NCI-H2029 treated with DMSO at 0.1 percent for 48 hours (cell line): Measurements from ENCODE around the gene DAP.

Experiments used
- DNase-seq: peaks from one replicate; lab custom pipeline; 2025; lab: John Stamatoyannopoulos, UW

DAP gene

DNA sequence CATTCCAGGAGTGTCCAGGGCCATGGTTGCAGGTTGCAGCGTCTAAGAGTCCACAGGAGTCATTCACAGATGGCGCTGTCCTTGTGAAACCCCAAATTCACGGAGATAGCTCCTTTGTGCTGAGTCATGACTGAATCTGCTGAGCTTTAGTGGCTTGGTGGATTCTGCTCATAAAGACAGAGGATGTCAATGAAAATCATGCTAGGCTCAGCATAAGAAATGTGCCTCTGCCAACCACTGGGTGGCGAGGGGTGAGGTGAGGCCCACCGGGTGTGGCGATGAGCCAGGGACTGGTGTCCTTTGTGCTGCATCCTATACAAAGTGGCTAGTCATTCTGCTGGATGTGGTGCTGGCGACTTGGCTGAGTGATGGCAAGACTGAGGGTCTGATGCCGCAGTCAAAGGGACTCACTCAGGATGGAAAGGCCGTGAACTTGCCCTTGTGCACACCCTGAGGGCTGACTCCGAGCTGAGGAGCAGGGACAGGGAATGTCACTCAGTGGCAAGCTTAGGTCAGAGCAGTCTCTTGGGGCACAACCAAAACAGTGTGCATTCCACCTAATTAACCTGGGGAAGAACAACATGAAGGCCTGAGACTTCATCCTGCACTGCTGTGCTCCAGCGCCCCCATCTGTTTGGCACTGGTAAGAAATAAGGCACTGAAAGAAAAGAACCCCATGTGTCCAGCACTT, 71.5 kb downstream of the DAP start:
- no peak for DNase-seq

- DNase-seq = no peak
Observed at GRCh38 chr5:10688651-10689171, 72.3 kb downstream of the DAP start.

DNA sequence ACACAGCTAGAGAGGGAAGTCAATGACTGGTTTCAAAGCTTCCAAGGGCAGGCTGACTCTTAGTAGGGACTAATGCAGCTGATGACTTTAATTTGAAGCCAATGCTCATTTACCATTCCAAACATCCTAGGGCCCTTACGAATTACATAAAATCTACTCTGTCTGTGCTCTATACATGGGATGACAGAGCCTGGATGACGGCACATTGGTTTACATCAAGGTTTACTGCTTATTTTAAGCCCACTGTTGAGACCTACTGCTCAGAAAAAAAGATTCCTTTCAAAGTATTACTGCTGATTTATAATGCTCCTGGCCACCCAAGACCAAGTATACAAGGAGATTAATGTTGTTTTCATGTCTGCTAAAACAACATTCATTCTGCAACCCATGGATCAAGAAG, 74.1 kb downstream of the DAP start:
- no peak for DNase-seq

GRCh38 chr5:10685115-10685521, 75.9 kb downstream of the DAP start:
- DNase-seq = no peak

GRCh38 chr5:10684303-10685086, 76.5 kb downstream of the DAP start:
- DNase-seq = no peak

- no peak for DNase-seq
Observed at GRCh38 chr5:10682801-10683525, 78.1 kb downstream of the DAP start.

GRCh38 chr5:10681731-10682679, 79.0 kb downstream of the DAP start:
- no peak for DNase-seq

DNA sequence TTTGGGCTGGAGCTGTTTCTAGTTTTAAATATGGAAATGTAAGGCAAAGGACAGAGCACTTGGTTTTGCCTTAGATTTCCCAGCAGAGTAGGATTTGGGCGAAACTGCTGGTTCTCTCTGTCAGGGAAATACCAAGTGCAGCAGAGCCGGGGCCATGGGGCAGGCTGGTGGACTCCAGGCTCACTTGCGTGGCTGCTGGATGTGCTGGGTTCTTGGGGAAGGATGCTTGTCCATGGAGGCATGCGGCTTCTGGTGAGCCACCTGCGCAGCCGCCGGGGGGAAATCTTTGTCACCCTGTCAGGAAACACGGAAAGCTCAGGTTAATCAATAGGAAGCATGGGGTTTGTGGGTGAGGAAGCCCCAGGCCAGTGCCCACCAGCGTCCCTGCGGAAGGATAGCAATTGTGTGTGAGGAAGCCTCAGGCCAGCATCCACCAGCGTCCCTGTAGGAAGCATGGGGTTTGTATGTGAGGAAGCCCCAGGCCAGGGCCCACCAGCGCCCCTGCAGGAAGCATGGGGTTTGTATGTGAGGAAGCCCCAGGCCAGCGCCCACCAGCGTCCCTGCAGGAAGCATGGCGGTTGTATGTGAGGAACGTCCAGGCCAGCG, 80.1 kb downstream of the DAP start:
- no peak for DNase-seq

DNA sequence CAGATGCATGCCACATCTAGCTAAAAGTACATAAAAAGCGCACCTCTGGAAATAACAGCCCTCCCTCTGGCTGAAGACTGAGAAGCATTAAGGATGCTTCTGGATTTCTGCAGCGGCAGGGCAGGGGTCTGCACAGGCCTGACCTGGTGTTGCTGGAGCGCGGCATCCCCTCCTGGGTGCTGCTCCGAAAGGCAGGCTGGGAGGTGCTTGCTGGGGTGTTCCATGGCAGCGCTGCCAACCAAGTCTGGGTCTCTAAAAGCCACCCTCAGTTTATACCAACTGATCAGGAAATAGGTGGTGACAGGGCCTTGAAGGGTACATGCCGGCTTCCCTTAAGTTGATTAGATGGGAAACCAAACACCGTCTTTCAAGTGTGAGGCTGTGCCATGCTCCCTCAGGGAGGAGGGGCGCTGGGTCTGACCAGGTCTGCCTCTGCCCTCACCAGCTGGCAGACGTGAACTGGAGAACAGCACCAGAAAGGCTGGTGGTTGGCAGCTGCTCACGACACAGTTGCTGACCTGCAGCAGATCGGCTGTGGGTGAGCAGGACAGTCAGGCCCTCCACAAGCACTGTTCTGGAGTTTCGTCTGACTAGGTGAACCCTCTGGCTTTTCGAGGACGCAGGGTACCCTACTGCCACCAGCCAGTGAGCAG, 81.6 kb downstream of the DAP start:
- no peak for DNase-seq

DNA sequence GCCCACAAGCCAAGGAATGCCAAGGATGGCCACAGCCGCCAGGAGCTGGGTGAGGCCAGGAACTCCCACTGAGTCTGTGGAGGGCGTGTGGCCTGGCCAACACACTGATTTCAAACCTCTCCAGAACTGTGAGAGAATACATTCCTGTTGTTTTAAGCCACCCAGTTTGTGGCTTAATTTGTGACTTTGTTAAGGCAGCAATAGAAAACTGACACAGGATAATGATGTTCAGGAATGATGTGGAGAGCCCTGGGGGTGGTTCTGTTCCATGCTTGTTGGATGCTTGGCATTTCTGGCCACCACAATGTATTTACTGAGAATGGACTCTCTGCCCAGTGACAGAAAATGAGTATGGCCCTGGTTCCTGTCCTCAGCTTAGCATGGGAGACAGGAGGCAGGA, 82.8 kb downstream of the DAP start:
- DNase-seq = no peak

- no peak for DNase-seq
Observed at GRCh38 chr5:10677533-10677932, 83.5 kb downstream of the DAP start.

GRCh38 chr5:10676946-10677345, 84.1 kb downstream of the DAP start:
- no peak for DNase-seq

GRCh38 chr5:10676224-10676623, 84.8 kb downstream of the DAP start:
- DNase-seq = no peak

GRCh38 chr5:10675177-10675700, 85.8 kb downstream of the DAP start:
- DNase-seq = no peak

GRCh38 chr5:10674582-10674981, 86.5 kb downstream of the DAP start:
- DNase-seq = no peak

- DNase-seq = no peak
Observed at GRCh38 chr5:10674096-10674495, 86.9 kb downstream of the DAP start.

GRCh38 chr5:10673407-10673806, 87.6 kb downstream of the DAP start:
- DNase-seq = no peak

DNA sequence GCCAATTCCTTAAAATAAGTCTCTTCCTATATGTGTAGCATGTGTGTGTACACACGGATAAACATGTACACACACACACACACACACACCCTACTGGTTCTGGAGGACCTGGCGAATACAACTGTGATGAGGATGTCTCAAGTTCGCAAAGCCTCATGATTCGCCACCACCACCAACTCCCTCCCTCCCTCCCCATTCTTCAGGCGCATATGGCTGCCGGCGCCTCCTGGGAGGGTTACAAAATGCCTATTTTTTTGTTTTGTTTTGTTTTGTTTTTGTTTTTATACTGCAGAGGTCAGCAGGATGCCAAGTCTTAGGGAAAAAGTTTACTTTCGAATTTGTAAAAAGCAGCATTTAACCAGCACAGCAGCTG, 88.0 kb downstream of the DAP start:
- no peak for DNase-seq

- DNase-seq = no peak
Observed at GRCh38 chr5:10672146-10673016, 88.7 kb downstream of the DAP start.
